B cell (primary cell): ENCODE measurements around the gene CDC25A. TPM values are rescaled to one million over a fixed set of nuclear protein-coding genes. Genes with fewer than 3 reads are reported as not detected.

Source experiments
- ATAC-seq: fragments of 200-7000 bp; cut with Tn5 transposase; one replicate; pipeline ENCODE4 v1.10.0; 2021; ENCODE audit warnings: low read depth, mild to moderate bottlenecking, moderate number of reproducible peaks, moderate library complexity
- CTCF ChIA-PET: fragments of 350-600 bp; sonication (Branson Sonifier 250); formaldehyde crosslinking; loops from one replicate; lab custom pipeline; 2021; ENCODE audit warnings: antibody characterized with exemption, inconsistent platforms; lab: Charles Lee
- POLR2A ChIA-PET: fragments of 350-600 bp; sonication (Branson Sonifier 250); formaldehyde crosslinking; loops from one replicate; lab custom pipeline; 2021; ENCODE audit warnings: antibody characterized with exemption; lab: Charles Lee
- DNase-seq: peaks from one replicate; pipeline ENCODE4 v3.0.0; 2013
- H2AFZ ChIP-seq: 2 replicates; pipeline ENCODE4 v1.6.1; 2012; ENCODE audit warnings: mild to moderate bottlenecking, low read depth, low read length; ENCODE audit not compliant: insufficient read depth, poor library complexity, severe bottlenecking
- H3K27ac ChIP-seq, 2 donors: 1 replicate in 1 of 2; 2 replicates in 1 of 2; pipeline ENCODE4 v1.5.1; 2012 to 2013; ENCODE audit warnings: low read length in 2 of 2, mild to moderate bottlenecking in 2 of 2, moderate library complexity in 1 of 2
- H3K27me3 ChIP-seq, 4 experiments: fragments of 200-600 bp in 1 of 4; sonication (generic) in 1 of 4; replicated peaks in 1 of 4; 1 replicate in 2 of 4; 2 replicates in 2 of 4; pipeline versions ENCODE4 v1.6.1 to v1.7.0; 2013 to 2016; ENCODE audit warnings: low read length in 3 of 4, mild to moderate bottlenecking in 2 of 4, mixed read lengths in 1 of 4, moderate library complexity in 1 of 4; ENCODE audit not compliant: insufficient read depth in 4 of 4, control insufficient read depth in 3 of 4; ENCODE audit errors: control extremely low read depth in 1 of 4
- H3K36me3 ChIP-seq, 2 experiments: replicated peaks in 1 of 2; 1 replicate in 1 of 2; 2 replicates in 1 of 2; pipeline versions ENCODE4 v1.6.1 to v1.7.1; 2013; ENCODE audit warnings: low read length in 1 of 2; ENCODE audit not compliant: insufficient read depth in 2 of 2, control insufficient read depth in 1 of 2; ENCODE audit errors: control extremely low read depth in 1 of 2, extremely low read depth in 1 of 2
- H3K4me1 ChIP-seq, 2 donors: fragments of 200-600 bp in 1 of 2; sonication (generic) in 1 of 2; 1 replicate in 1 of 2; 2 replicates in 1 of 2; pipeline versions ENCODE4 v1.5.1 to v1.6.1; 2013 to 2017; ENCODE audit warnings: low read length in 2 of 2; ENCODE audit not compliant: control insufficient read depth in 2 of 2, insufficient read depth in 2 of 2
- H3K4me2 ChIP-seq: replicated peaks from 2 replicates; pipeline ENCODE3; 2012; ENCODE audit warnings: mild to moderate bottlenecking, low read depth, low read length; ENCODE audit not compliant: poor library complexity, severe bottlenecking
- H3K4me3 ChIP-seq, 5 experiments: fragments of 200-600 bp in 1 of 5; sonication (generic) in 1 of 5; 1 replicate in 3 of 5; 2 replicates in 2 of 5; pipeline versions ENCODE4 v1.5.1 to v1.7.0; 2011 to 2016; ENCODE audit warnings: low read length in 4 of 5, mild to moderate bottlenecking in 4 of 5, low read depth in 2 of 5, control low read depth in 1 of 5, moderate library complexity in 1 of 5; ENCODE audit not compliant: insufficient read depth in 1 of 5; ENCODE audit errors: control extremely low read depth in 1 of 5, extremely low read depth in 1 of 5
- H3K79me2 ChIP-seq: fragments of 200-600 bp; sonication (generic); one replicate; pipeline ENCODE4 v1.6.0; 2016; ENCODE audit warnings: low read length; ENCODE audit not compliant: control insufficient read depth, insufficient read depth
- H3K9ac ChIP-seq: fragments of 200-600 bp; sonication (generic); 2 replicates; pipeline ENCODE4 v1.6.1; 2017; ENCODE audit warnings: mild to moderate bottlenecking, low read length, moderate library complexity
- H3K9me3 ChIP-seq, 3 donors: one replicate each; pipeline versions ENCODE4 v1.6.1 to v1.7.1; 2013; ENCODE audit warnings: low read length in 2 of 3; ENCODE audit not compliant: control insufficient read depth in 2 of 3, insufficient read depth in 1 of 3; ENCODE audit errors: control extremely low read depth in 1 of 3
- H4K20me1 ChIP-seq: 2 replicates; pipeline ENCODE4 v1.6.0; 2012; ENCODE audit warnings: mild to moderate bottlenecking, low read length; ENCODE audit not compliant: insufficient read depth, control insufficient read depth, poor library complexity, severe bottlenecking
- H3K27ac Mint-ChIP-seq: one replicate; pipeline ENCODE4 v1.8.0; 2021; ENCODE audit warnings: mixed read lengths
- H3K27me3 Mint-ChIP-seq: one replicate; pipeline ENCODE4 v1.8.0; 2021; ENCODE audit warnings: mixed read lengths
- H3K4me1 Mint-ChIP-seq: one replicate; pipeline ENCODE4 v1.8.0; 2021; ENCODE audit warnings: mixed read lengths
- H3K4me3 Mint-ChIP-seq: one replicate; pipeline ENCODE4 v1.8.0; 2021; ENCODE audit warnings: mixed read lengths
- H3K9me3 Mint-ChIP-seq: one replicate; pipeline ENCODE4 v1.8.0; 2022; ENCODE audit warnings: mixed read lengths; ENCODE audit not compliant: insufficient read depth
- EZH2 ChIP-seq: IDR thresholded peaks from 2 replicates; pipeline ENCODE4 v1.6.1; 2012; ENCODE audit warnings: borderline replicate concordance, low read depth, mild to moderate bottlenecking, moderate library complexity, low read length; ENCODE audit not compliant: insufficient read depth, poor library complexity, severe bottlenecking
- WGBS: methylation state at CpG from one replicate; pipeline ENCODE4 v1.1.5; 2013; ENCODE audit warnings: missing lambda C conversion rate; ENCODE audit not compliant: insufficient coverage; 5-methylcytosine and 5-hydroxymethylcytosine counted together
- intact Hi-C: fragments of 100-400 bp; cut with micrococcal nuclease; formaldehyde crosslinking; loops from one replicate; pipeline ENCODE4 v1.10.0; 2022
- polyA plus RNA-seq: library from polyadenylated mRNA; depleted of rRNA; stranded (reverse); fragments of >200 nt; gene quantifications from 2 replicates; pipeline ENCODE4 v1.2.3, GENCODE V29; 2012
- total RNA-seq, 2 donors: library from RNA; stranded (reverse); fragments of 120-200 nt in 1 of 2; gene quantifications; 1 replicate in 1 of 2; 2 replicates in 1 of 2; pipeline versions ENCODE4 v1.2.3 to v1.2.4, GENCODE V29; 2013 to 2022
- TF ChIP-seq, protein P1 (sequence below): fragments of 200-600 bp; IDR thresholded peaks from one replicate; pipeline ENCODE4 v1.8.0; 2022; ENCODE audit warnings: antibody characterized with exemption, mild to moderate bottlenecking

CDC25A gene
- total and polyA plus RNA-seq, 2 donors (not counting 1 experiment from before 2014, with no cell fraction given) = 0.07 to 0.27 TPM

DNA sequence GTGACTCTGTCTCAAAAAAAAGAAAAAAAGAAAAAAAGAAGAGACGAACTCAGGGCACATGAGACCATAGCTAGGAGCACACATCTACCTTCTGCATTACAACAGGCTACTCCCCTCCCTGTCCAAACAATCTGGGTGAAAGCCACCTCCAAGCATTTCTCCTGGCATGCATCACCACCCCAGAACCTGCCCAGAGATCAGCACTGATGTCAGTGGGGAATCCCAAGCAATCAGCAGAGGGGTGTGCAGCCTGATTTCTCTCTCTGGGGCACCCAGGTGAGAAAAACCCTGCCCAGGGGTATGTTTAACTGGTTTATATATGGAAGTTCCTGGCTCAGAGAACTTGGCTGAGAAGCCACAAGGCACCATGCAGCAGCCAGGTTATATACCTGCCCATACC lies 59.4 kb downstream of the CDC25A start:
- Histone ChIP-seq H3K79me2 (no peaks in the 10 kb centered on the region), H3K4me1 (peaks cover 0 to 8% of the 10 kb centered on the region in 2 donors), H3K27me3 (no peaks in the 10 kb centered on the region), H2AFZ (no peak overlapping the region), H4K20me1 (no peaks in the 10 kb centered on the region), H3K4me2 (no peak overlapping the region), H3K9ac (no peak overlapping the region), H3K27ac (no peak overlapping the region), H3K36me3 (no peaks in the 10 kb centered on the region), H3K9me3 (no peaks in the 10 kb centered on the region), H3K4me3 (no peak overlapping the region)
- H3K4me1 Mint-ChIP-seq = peaks cover 2% of the 10 kb centered on the region
- H3K27me3 Mint-ChIP-seq = no peaks in the 10 kb centered on the region
- TF ChIP-seq, protein P1, sequence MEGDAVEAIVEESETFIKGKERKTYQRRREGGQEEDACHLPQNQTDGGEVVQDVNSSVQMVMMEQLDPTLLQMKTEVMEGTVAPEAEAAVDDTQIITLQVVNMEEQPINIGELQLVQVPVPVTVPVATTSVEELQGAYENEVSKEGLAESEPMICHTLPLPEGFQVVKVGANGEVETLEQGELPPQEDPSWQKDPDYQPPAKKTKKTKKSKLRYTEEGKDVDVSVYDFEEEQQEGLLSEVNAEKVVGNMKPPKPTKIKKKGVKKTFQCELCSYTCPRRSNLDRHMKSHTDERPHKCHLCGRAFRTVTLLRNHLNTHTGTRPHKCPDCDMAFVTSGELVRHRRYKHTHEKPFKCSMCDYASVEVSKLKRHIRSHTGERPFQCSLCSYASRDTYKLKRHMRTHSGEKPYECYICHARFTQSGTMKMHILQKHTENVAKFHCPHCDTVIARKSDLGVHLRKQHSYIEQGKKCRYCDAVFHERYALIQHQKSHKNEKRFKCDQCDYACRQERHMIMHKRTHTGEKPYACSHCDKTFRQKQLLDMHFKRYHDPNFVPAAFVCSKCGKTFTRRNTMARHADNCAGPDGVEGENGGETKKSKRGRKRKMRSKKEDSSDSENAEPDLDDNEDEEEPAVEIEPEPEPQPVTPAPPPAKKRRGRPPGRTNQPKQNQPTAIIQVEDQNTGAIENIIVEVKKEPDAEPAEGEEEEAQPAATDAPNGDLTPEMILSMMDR = no peak
- TF ChIP-seq EZH2 = no peak
- POLR2A ChIA-PET = no interaction called here
- no peak overlapping the region for H3K27ac Mint-ChIP-seq
- DNase-seq = no peak
- no peak overlapping the region for H3K4me3 Mint-ChIP-seq
- CTCF ChIA-PET = no interaction called here
- ATAC-seq = no peak
- H3K9me3 Mint-ChIP-seq = no peaks in the 10 kb centered on the region
- intact Hi-C loops = no loop called here
- no CpG with 5 or more reads among the region's 1 CpG for WGBS

DNA sequence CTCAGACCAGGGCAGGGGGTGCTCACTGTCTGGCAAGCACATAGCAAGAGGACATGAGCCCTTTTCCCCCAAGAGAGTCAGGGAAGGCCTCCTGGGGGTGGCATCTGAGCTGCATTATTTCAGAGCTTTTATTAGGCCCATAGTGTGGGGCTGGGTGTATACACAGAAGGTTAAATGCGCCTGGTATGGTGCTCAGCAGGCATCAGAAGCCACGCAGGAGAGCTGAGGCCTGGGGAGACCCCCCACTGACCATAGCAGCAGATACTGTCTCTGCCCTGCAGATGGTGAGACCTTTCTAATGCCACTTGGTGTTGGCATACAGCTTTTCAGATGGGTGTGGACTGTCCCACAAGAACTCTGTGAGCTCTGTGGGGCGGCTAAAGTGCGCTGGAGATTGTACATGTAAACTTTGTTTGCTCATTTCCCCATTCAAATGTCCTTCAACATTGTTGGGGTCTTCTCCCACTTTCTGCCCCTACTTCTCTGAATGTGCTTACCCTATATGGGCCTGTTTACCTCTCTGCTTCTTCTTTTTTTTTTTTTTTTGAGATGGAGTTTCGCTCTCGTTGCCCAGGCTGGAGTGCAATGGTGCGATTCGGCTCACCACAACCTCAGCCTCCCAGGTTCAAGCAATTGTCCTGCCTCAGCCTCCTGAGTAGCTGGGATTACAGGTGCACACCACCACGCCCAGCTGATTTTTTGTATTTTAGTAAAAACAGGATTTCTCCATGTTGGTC lies 62.2 kb downstream of the CDC25A start:
- Histone ChIP-seq H3K27me3 (no peaks in the 10 kb centered on the region), H2AFZ (no peak overlapping the region), H3K79me2 (no peaks in the 10 kb centered on the region), H3K4me1 (peaks cover 0 to 8% of the 10 kb centered on the region in 2 donors), H3K4me3 (no peak overlapping the region), H3K27ac (no peak overlapping the region), H3K36me3 (no peaks in the 10 kb centered on the region), H3K9me3 (no peaks in the 10 kb centered on the region), H4K20me1 (no peaks in the 10 kb centered on the region), H3K9ac (no peak overlapping the region), H3K4me2 (no peak overlapping the region)
- no peaks in the 10 kb centered on the region for H3K27me3 Mint-ChIP-seq
- intact Hi-C loops = no loop called here
- 90% methylated on average over 7 of the region's 9 CpGs for WGBS
- H3K9me3 Mint-ChIP-seq = no peaks in the 10 kb centered on the region
- ATAC-seq (no peak), DNase-seq (no peak)
- CTCF ChIA-PET = no interaction called here
- no peak overlapping the region for H3K4me3 Mint-ChIP-seq
- TF ChIP-seq EZH2 = no peak
- TF ChIP-seq, protein P1 = no peak
- POLR2A ChIA-PET = interaction anchor here (0.7 kb wide), 1 partner anchor 80 kb away, joined by 5 read pairs; no protein-coding TSS in a partner anchor
- no peak overlapping the region for H3K27ac Mint-ChIP-seq
- H3K4me1 Mint-ChIP-seq = peaks cover 2% of the 10 kb centered on the region
